H1 (cell line): ENCODE results near the gene BCL2L13. TPM values are rescaled to one million over a fixed set of nuclear protein-coding genes. Genes with fewer than 3 reads are reported as not detected.

Source experiments
- ATF2 ChIP-seq: IDR thresholded peaks from 2 replicates; pipeline ENCODE4 v1.6.1; 2012; ENCODE audit warnings: low read length, inconsistent platforms
- BACH1 ChIP-seq: IDR thresholded peaks from 2 replicates; pipeline ENCODE4 v1.6.1; 2012; ENCODE audit warnings: low read length, improper control_type of control experiment
- BCL11A ChIP-seq, 2 experiments: IDR thresholded peaks; one replicate each; pipeline ENCODE4 v1.6.1; 2011; ENCODE audit warnings: low read depth in 2 of 2, low read length in 2 of 2, mild to moderate bottlenecking in 2 of 2
- CEBPB ChIP-seq: IDR thresholded peaks from 2 replicates; pipeline ENCODE4 v1.6.1; 2012; ENCODE audit warnings: low read depth, low read length
- FOSL1 ChIP-seq: IDR thresholded peaks from 2 replicates; pipeline ENCODE4 v1.6.1; 2011; ENCODE audit warnings: mild to moderate bottlenecking, low read depth, low read length, moderate library complexity; ENCODE audit not compliant: insufficient read depth
- MAX ChIP-seq: IDR thresholded peaks from 2 replicates; pipeline ENCODE4 v1.6.1; 2012; ENCODE audit warnings: inconsistent platforms
- NANOG ChIP-seq: IDR thresholded peaks from 2 replicates; pipeline ENCODE4 v1.6.1; 2011; ENCODE audit warnings: low read length, low read depth, mild to moderate bottlenecking, inconsistent platforms; ENCODE audit not compliant: insufficient read depth, poor library complexity, severe bottlenecking
- PHF8 ChIP-seq: fragments of 200-600 bp; sonication (generic); conservative IDR thresholded peaks from 2 replicates; pipeline ENCODE4 v1.7.1; 2012; ENCODE audit warnings: low read depth, mild to moderate bottlenecking, inconsistent platforms, low read length, moderate library complexity
- TBP ChIP-seq: IDR thresholded peaks from 2 replicates; pipeline ENCODE4 v1.6.1; 2011; ENCODE audit warnings: low read depth, low read length, improper control_type of control experiment
- polyA plus RNA-seq, 7 experiments: library from polyadenylated mRNA; depleted of rRNA in 3 of 7; stranded (reverse) in 5 of 7; unstranded in 2 of 7; fragments of >200 nt in 5 of 7; fragments of 200-250 nt in 2 of 7; gene quantifications; 1 replicate in 5 of 7; 2 replicates in 1 of 7; 4 replicates in 1 of 7; pipeline versions ENCODE4 v1.2.1 to v1.2.3, GENCODE V29; 2011 to 2013; ENCODE audit warnings: missing spikeins in 2 of 7, mixed read lengths in 2 of 7
- total RNA-seq: library from RNA; stranded (reverse); fragmentation: NEBNext Ultra II Directional; extraction: Animal tissue kit (Norgen Biotek cat#: 25700); gene quantifications from 2 replicates; pipeline ENCODE4 v1.2.1, GENCODE V29; 2021

BCL2L13 gene
- total and polyA plus RNA-seq, 2 of the 8 experiments (the other 6 are each of a cell fraction or from before 2014, with no cell fraction given): 20.7 to 35.0 TPM

DNA sequence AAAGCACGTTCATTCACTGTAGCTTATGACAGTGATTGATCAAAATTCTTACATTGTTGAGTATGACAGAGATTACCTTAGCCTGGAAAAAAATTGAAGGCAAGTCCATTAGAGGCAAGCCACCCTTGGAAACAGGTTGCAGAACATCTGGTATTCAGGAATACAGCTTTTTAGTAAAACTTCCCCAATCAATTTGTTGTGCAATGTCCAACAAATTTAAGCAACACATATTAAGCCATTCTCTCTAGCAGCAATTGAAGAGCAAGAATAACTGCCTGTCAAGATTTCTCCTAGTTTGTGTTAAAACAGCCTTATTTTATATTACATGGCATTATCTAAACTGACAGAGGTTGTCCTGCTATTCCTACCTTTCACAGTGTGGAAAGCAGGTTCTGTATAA is 37.0 kb downstream of the BCL2L13 start (continued):
- TF ChIP-seq ATF2 (no peak), CEBPB (no peak), NANOG (no peak), FOSL1 (no peak), BCL11A (IDR thresholded peaks at IDR 0.05; ENCODE audit: low read depth in 2 of 2, low read length in 2 of 2) (no peak), TBP (no peak), BACH1 (no peak), MAX (no peak), PHF8 (no peak)
